Activated naive CD8-positive, alpha-beta T cell treated with anti-CD3 and anti-CD28 coated beads, Interleukin-2, amount 50 U/mL, for 16 hours (primary cell): ENCODE data around the gene ALAS1.

Experiments
- DNase-seq: peaks from one replicate; pipeline ENCODE4 v3.0.0-alpha.2; 2020; ENCODE audit warnings: low read depth, low spot score

The ALAS1 gene

DNA sequence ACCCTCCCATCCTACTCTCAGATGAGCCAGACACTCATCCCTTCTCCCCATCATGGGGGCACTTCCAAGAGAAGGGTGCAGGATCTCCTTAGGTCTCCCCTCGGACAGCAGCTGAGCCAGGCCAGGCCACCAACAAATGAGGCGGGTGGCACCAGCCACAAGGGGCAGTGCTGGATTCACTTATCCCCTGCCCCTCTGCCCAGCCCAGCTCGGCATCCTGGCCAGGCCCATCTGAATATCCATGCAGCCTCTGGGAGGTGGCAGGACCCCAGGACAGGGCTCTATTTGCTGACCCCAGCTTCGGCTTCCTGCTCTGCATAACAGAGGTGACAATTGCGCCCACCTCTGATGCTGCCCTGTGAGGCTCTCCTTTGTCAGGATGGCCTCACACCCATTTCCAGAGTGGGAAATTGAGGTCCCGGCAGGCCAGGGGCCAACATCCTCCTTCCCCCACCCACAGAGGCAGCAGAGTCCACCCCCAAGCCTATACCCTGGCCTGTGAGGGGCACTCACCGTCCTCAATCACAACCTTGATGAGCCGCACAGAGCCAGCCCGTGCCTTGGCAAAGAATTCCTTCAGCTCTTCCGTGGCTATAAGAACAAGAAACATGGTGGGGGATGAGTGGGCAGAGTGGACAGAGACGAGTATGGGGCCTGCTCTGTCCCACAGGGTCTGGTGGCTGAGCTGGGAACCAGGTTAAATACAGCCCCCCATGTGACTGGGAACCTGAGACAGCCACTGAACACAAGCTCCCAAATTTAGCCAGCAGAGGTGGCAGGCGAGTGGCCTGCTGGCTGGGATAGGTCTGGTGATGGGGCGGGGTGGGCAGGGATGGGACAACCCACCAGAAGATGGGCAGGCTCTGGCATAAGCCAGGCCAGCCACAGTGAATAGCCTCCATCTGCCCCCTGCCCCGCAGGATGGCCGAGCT is 36.8 kb downstream of the ALAS1 start:
- no peak for DNase-seq

DNA sequence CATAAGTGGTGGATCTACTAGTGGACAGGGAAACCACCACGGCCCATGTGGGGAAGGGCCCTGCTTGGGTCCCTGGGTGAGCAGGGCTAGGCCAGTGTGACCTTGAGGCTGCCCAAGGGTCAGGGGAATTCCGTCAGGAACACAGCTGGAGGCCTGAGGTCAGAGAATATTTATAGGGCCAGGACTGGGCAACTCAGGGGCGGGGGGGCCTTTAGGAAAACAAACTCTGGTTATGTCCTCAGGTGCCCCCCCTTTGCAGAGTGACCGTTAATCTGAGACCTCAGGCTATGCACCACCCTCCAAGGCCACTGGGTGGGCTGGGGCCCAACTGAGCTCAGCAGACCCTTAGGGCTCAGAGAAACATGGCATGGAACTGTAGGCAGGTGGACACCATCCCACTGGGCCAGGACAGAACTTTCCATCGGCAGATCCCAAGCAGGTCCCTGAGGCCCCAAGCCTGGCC is 38.5 kb downstream of the ALAS1 start:
- DNase-seq: no peak

- DNase-seq: no peak
Measured at GRCh38 chr3:52237006-52237656, 39.2 kb downstream of the ALAS1 start.

- DNase-seq: no peak
Measured at GRCh38 chr3:52237657-52238172, 39.8 kb downstream of the ALAS1 start.

GRCh38 chr3:52238193-52238760 is 40.3 kb downstream of the ALAS1 start:
- DNase-seq: no peak

- DNase-seq: peak; percentile 77
Measured at GRCh38 chr3:52238761-52239701, 41.1 kb downstream of the ALAS1 start, which contains the start of gene TWF2. TWF2 (minus strand) TSS chr3:52239158; CDS start chr3:52239016, 142 bp downstream.

DNA sequence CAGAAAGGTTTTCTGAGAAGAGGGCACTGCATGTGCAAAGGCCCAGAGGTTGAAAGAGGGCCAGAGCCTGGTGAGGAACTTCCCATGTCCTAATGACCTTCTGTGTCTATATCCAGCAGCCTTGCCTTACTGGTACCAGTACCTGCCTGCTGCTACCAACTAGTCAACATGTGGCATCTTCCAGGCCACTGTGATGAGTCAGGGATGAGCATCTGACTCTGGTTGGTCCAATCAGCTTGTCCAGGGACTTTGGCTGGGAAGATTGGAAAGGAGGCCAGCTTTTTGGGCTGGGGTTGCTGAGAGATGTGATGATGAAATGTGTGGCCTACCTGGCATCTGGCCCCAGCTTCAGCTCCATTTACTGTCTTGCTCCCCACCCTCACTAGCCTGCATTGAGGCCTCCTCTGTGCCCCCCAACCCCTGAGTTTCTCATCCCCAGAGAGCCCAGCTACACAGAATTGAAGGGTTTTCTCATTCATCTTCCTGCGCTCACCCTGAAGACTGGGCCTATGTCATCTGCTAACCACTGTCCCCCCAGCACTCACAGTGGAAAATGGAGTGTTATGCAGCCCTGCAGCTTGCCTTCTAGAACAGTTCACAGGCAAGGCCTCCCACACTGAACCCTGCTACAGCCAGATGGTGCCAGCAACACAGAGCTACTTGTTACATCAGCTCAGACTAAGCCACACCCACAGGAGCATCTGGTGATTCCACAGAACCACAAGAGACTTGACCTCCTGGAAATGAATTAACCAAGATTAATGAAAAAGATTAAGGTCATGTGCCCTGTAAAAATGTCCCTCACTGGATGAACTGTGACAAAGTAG is 42.3 kb downstream of the ALAS1 start:
- DNase-seq: no peak

DNA sequence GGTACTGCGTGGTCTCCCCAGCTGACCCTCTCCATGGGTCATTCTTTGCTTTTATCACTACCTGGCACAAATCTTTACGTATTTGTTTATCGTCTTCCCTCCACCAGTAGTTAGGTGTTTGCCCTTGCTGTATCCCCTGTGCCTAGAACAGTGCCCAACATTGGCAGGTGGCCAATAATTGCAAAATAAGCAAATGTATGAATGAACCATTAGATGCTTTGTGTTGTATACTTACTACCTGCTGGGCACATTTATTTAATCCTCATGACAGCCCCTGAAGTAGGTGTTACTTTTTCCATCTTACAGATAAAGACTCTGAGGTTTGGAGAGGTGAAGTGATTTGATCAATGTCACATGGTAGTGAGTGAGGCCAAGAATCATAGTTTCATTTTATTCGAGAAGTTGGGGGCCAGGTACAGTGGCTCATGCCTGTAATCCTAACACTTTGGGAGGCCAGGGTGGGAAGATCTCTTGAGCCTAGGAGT is 43.0 kb downstream of the ALAS1 start:
- DNase-seq: no peak

DNA sequence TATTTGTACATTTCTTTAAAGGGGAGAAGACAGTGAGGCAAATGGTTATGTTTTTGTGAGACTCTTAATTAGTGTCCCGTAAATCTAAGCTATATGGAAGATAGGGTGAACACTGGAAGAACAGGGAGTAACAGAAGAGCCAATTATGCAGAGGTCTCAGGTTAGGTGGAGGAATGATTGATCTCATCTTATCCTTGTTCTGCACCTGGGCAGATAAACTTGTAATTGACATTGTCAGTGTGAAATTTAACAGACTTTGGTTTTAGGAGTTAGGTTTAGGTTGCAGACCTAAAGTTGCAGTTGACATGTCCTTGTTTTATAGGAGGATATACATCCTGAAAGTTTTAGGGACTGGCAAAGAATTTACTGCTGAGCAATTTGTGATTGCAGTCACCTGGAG is 44.1 kb downstream of the ALAS1 start:
- no peak for DNase-seq

DNA sequence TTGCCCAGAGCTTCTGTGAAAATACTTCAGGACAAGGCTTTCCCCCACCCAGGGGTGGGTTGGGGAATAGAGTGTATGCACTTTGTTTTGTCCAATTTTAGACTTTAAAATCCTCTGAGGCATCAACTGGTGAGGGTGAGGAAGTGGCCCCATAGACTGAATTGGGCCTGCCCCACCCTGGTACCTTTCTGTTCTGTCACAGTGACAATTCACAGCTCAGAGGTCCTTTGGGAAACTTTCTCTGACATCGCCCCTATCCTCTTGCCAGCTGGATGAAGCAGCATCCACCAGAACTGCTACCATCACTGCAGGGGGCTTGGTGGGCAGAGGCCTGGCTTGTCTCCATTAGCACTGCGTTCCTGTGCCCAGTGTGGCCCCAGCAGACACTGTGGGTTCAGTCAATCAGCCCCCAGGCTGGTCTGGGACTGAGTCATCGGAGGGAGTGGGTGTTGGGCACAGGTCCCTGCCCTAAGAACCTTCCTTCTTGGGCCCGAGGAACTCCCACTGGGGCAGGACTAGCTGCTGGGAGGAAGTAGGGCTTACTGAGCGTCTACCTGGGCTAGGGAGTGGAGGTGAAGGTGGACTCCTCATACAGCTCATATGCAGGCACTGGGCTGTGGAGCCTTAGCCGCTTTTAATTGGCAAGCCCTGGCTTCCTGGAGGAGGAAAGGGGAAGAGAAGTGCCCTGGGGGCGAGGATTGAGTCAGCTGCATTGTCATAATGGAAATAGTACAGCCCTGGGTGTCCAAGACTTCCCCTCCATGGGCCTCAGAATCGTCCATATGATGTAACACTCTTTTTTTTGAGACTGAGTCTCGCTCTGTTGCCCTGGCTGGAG is 46.0 kb downstream of the ALAS1 start:
- no peak for DNase-seq

DNA sequence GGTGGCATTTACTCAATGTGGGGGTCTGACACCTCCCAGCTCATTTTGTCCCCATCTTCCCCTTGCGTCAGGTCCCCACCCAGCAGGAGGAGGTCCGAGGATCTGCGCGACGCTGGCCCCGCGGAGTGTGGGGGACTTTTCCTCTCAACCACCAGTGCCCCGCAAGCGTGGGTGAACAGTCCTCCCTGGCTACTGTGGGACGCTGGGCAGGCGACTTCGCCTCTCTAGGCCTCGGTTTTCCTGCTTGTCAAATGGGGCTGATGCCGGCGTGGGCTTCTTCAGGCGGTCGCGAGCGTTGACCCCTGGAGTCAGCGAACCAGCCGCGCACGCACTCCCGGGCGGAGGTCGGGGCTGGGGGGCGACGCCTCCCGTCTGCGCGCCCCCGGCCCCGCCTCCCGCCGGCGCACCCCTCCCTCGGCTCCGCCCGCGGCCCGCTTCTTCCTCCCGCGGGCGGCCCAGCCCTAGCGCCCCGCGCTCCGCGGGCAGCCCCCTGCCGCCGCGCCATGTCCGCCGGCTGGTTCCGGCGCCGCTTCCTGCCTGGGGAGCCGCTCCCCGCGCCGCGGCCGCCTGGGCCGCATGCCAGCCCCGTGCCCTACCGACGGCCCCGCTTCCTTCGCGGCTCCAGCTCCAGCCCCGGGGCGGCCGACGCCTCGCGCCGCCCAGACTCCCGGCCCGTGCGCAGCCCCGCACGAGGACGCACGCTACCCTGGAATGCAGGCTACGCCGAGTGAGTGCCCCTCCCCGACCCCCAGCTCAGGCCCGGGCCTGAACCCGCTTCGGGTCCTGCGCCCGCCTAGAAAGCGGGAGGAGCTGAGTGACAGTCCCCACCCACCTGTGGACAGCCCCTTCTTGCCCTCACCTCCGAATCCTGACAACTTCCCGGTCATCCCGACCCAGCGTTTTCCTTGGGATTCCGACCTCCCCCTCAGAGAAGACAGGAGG is 47.6 kb downstream of the ALAS1 start, which contains the start of gene PPM1M:
Gene PPM1M, plus strand, starts transcription at position 438 of the 942 bp plus-strand sequence. Its CDS starts 66 bp downstream, at position 504.
- DNase-seq: no peak

DNA sequence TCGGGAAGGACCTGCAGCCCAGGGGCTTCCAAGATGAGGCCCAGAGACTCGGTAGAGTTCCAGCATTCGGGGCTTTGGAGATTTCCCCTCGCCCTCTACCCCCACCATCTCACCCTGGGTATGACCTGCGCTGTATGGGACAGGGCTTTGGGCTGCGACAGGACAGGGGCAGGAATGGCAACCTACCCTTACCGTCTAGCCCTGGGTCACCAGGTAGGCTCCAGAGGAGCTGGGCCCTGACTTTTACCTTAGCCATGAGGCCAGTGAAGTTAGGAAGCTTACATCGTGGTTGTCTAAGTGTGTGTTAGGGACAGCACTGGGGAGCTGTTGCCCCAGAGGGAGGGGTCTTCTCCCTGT is 48.3 kb downstream of the ALAS1 start:
- no peak for DNase-seq

DNA sequence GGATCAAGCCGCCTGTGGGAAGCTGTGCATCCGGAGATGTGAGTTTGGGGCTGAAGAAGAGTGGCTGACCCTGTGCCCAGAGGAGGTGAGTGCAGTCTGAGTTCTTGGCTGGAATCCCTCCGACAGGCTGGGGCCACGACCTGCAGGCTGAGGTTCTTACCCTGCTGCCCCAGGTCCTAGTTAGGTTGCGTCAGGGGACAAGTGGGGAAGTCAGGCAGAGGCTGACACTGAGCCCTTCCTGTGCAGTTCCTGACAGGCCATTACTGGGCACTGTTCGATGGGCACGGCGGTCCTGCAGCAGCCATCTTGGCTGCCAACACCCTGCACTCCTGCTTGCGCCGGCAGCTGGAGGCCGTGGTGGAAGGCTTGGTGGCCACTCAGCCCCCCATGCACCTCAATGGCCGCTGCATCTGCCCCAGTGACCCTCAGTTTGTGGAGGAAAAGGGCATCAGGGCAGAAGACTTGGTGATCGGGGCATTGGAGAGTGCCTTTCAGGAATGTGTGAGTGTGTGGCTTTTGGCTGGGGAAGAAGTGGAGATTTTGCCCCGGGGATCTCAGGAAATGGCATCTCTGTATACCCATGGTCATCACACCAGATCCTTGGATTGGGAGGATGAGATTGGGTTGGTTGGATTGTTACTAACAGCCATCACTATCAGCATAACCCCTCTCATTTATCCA is 48.9 kb downstream of the ALAS1 start:
- DNase-seq: no peak

GRCh38 chr3:52247409-52248164 is 49.6 kb downstream of the ALAS1 start:
- no peak for DNase-seq

DNA sequence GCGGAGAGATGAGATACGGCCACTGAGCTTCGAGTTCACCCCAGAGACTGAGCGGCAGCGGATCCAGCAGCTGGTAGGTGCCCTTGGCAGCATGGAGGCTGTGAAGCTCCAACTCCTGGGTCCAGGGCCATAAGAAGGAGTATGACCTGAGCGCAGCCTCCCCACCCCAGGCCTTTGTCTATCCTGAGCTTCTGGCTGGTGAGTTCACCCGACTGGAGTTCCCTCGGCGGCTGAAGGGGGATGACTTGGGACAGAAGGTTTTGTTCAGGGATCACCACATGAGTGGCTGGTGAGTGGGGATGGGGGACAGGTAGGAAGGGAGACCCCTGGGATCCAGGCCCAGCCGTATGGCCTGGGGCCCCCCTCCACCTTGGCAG is 50.2 kb downstream of the ALAS1 start:
- no peak for DNase-seq

GRCh38 chr3:52248816-52249547 is 51.0 kb downstream of the ALAS1 start:
- DNase-seq: no peak
